Measurements from ENCODE around the gene TICRR. TPM values are rescaled to one million over a fixed set of nuclear protein-coding genes. Genes with fewer than 3 reads are reported as not detected.

TICRR gene
- total and polyA plus RNA-seq, 2 of the 8 experiments (the other 6 are each of a cell fraction or from before 2014, with no cell fraction given), result 13.1 to 34.8 TPM

DNA sequence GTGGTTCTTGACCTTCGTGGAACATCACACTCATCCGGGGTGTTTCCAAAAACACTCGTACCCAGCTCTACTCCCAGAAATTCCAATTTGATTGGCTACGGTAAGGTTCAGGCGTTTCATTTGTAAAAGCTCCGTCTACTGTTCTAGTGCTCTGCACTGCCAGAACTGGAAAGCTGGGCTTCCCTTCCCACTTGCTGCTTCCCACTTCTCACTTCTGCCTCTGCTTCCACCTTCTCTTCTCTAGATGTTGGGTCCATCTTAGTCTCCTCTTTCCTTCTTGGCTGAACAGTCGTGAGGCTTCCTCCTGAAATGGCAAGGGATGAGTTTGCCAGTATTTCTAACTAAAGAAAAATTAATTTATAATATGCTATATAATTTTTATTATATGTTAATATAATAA lies 49.1 kb upstream of the TICRR start:
- Histone ChIP-seq H4K5ac (ENCODE audit: insufficient read length, low read depth, low read length) (no peak overlapping the region), H2BK120ac (replicated peaks; ENCODE audit: low read depth, low read length) (no peak overlapping the region), H2AFZ (ENCODE audit: low read length) (no peak overlapping the region), H4K8ac (ENCODE audit: extremely low read depth, insufficient read depth, low read length) (no peak overlapping the region), H3K4me3 (ENCODE audit: extremely low read depth in 1 of 4, insufficient read depth in 2 of 4, low read depth in 3 of 4, low read length in 4 of 4) (no peak overlapping the region), H2BK5ac (ENCODE audit: low read depth, low read length) (no peak overlapping the region), H3K23me2 (ENCODE audit: low read depth, low read length) (no peaks in the 10 kb centered on the region), H3K79me2 (ENCODE audit: control insufficient read depth in 1 of 2, insufficient read depth in 2 of 2, low read length in 2 of 2) (no peaks in the 10 kb centered on the region), H2BK12ac (ENCODE audit: low read depth, low read length) (no peak overlapping the region), H3K9ac (replicated peaks in 1 of 4; ENCODE audit: extremely low read depth in 1 of 4, low read depth in 3 of 4, low read length in 3 of 4) (no peak overlapping the region), H3K4ac (replicated peaks; ENCODE audit: insufficient read length, low read depth, low read length) (no peak overlapping the region), H3K23ac (ENCODE audit: insufficient read length) (no peak overlapping the region), H3K27me3 (replicated peaks in 1 of 4; ENCODE audit: control insufficient read depth in 3 of 4, extremely low read depth in 1 of 4, insufficient read depth in 3 of 4, low read length in 3 of 4) (no peaks in the 10 kb centered on the region), H3K4me2 (ENCODE audit: insufficient read depth in 1 of 2, low read depth in 2 of 2, low read length in 2 of 2) (no peak overlapping the region), H4K91ac (replicated peaks; ENCODE audit: insufficient read length, low read length) (no peak overlapping the region), H3K9me3 (ENCODE audit: insufficient read depth in 2 of 2, low read depth in 1 of 2, low read length in 1 of 2) (no peaks in the 10 kb centered on the region), H3K79me1 (ENCODE audit: low read depth, low read length) (no peaks in the 10 kb centered on the region), H3K27ac (ENCODE audit: low read depth, low read length) (no peak overlapping the region), H2BK15ac (ENCODE audit: low read length) (no peak overlapping the region), H3K4me1 (replicated peaks in 1 of 4; ENCODE audit: control insufficient read depth in 3 of 4, insufficient read depth in 4 of 4, low read length in 3 of 4) (no peaks in the 10 kb centered on the region), H2BK20ac (ENCODE audit: low read length) (no peak overlapping the region), H3K18ac (ENCODE audit: extremely low read depth, low read length) (no peak overlapping the region), H3K56ac (replicated peaks; ENCODE audit: insufficient read length, low read depth, low read length) (no peak overlapping the region), H3K14ac (ENCODE audit: insufficient read length) (no peak overlapping the region), H4K20me1 (replicated peaks in 1 of 2; ENCODE audit: control insufficient read depth in 1 of 2, insufficient read depth in 2 of 2, low read length in 2 of 2) (no peaks in the 10 kb centered on the region), H2AK5ac (ENCODE audit: low read depth, low read length) (no peak overlapping the region), H3K36me3 (ENCODE audit: control insufficient read depth in 2 of 4, insufficient read depth in 4 of 4, low read length in 3 of 4) (no peaks in the 10 kb centered on the region)
- POLR2A ChIA-PET (ENCODE audit: partially characterized antibody), result no interaction called here
- WGBS, 2 experiments (ENCODE audit: extremely low coverage in 1 of 2, insufficient coverage in 1 of 2, insufficient read length in 1 of 2, insufficient replicate concordance in 2 of 2, low coverage in 1 of 2, low lambda C conversion rate in 2 of 2, missing lambda C conversion rate in 1 of 2), result 88% methylated on average over 7 of the region's 7 CpGs; no CpG with 5 or more reads in 1 of the 2 experiments
- CTCF ChIA-PET (ENCODE audit: partially characterized antibody), result no interaction called here
- FAIRE-seq, result no peak
- TF ChIP-seq HDAC6 (IDR thresholded peaks at IDR 0.05; ENCODE audit: low read depth, low read length), result no peak
- TF ChIP-seq ZNF274 (IDR thresholded peaks at IDR 0.05; ENCODE audit: borderline replicate concordance, extremely low read depth, low read length), result no peak
- TF ChIP-seq PHF8 (conservative IDR thresholded peaks at IDR 0.05; ENCODE audit: low read depth, low read length), result no peak
- no peak for TF ChIP-seq KDM1A (IDR thresholded peaks at IDR 0.05; ENCODE audit: borderline replicate concordance, low read length)
- no peak for TF ChIP-seq RNF2 (IDR thresholded peaks at IDR 0.05; ENCODE audit: borderline replicate concordance, low read depth, low read length, missing control alignments, poor library complexity, severe bottlenecking)
- no peak for TF ChIP-seq E2F6 (IDR thresholded peaks at IDR 0.05)
- no peak for TF ChIP-seq YY1 (IDR thresholded peaks at IDR 0.05; ENCODE audit: low read depth, low read length)
- TF ChIP-seq SP4 (IDR thresholded peaks at IDR 0.05; ENCODE audit: low read length), result no peak
- TF ChIP-seq, protein P1, sequence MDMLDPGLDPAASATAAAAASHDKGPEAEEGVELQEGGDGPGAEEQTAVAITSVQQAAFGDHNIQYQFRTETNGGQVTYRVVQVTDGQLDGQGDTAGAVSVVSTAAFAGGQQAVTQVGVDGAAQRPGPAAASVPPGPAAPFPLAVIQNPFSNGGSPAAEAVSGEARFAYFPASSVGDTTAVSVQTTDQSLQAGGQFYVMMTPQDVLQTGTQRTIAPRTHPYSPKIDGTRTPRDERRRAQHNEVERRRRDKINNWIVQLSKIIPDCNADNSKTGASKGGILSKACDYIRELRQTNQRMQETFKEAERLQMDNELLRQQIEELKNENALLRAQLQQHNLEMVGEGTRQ (IDR thresholded peaks at IDR 0.05; ENCODE audit: low read length), result no peak
- no peak for TF ChIP-seq BCL11A (IDR thresholded peaks at IDR 0.05; ENCODE audit: low read depth in 2 of 2, low read length in 2 of 2)
- no peak for DNase-seq (ENCODE audit: low read depth in 1 of 2, low spot score in 2 of 2)
